ENCODE results near the gene REV1. TPM values are rescaled to one million over a fixed set of nuclear protein-coding genes. Genes with fewer than 3 reads are reported as not detected.

The REV1 gene
- total and polyA plus RNA-seq, 2 of the 8 experiments (the other 6 are each of a cell fraction or from before 2014, with no cell fraction given): 16.6 to 34.3 TPM

DNA sequence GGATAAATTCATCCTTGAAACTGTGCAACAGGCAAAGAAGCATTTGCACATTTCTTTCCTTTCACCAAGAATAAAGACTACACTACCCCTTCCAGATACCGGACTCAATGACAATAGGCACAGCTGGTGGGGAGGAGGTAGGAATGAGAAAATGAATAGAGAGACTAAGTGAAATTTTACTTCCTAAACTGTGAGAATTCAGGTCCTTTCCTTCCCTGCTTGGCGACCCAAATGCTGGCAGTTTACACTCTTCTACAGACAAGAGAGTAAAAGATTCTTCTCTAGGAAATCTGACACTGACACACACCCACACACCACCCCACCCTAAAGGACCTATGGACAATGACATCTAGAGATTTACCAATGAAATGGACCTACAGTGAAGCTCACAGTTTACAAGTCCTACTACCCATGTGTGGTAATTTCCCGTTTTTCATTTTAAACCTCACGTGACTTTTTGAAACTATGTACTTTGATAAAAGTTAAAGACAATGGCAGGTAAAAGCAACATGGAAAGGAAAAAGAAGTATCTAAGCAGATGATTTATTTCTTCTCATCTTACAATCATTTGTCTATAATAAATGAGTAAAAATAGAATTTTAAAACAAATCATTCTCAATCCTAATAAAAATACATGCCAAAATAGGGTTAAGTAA, 27.9 kb downstream of the REV1 start (continued):
- TF ChIP-seq JUN (IDR thresholded peaks at IDR 0.05; ENCODE audit: low read depth, low read length): no peak
- TF ChIP-seq SRF (IDR thresholded peaks at IDR 0.05; ENCODE audit: low read depth, low read length): no peak
- no peak for TF ChIP-seq HDAC6 (IDR thresholded peaks at IDR 0.05; ENCODE audit: low read depth, low read length)

All from H1 (cell line).